ENCODE data around the gene FSIP1. TPM values are rescaled to one million over a fixed set of nuclear protein-coding genes. Genes with fewer than 3 reads are reported as not detected.

FSIP1 gene
- total RNA-seq, 4 donors from 2014 or later: 0.17 TPM; not detected in 3

DNA sequence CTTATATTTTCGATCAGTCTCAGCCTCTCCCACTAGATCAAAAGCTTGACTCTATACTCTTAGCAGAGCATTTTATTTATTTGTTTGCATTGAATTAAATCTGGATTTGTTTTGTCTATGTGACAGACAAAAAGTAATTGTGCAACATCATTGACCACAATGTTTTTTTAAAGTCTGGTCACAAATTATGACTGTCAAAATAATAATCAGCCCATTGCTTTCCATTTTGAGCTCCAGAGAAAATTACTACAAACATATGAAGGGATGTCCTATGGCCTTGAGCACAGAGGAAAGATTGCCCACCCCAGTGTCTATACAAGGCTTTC, 82.3 kb downstream of the FSIP1 start:
- no peak for DNase-seq (ENCODE audit: low spot score in 2 of 2)
- no peak for TF ChIP-seq POLR2A (IDR thresholded peaks at IDR 0.05)
- TF ChIP-seq, protein P1, sequence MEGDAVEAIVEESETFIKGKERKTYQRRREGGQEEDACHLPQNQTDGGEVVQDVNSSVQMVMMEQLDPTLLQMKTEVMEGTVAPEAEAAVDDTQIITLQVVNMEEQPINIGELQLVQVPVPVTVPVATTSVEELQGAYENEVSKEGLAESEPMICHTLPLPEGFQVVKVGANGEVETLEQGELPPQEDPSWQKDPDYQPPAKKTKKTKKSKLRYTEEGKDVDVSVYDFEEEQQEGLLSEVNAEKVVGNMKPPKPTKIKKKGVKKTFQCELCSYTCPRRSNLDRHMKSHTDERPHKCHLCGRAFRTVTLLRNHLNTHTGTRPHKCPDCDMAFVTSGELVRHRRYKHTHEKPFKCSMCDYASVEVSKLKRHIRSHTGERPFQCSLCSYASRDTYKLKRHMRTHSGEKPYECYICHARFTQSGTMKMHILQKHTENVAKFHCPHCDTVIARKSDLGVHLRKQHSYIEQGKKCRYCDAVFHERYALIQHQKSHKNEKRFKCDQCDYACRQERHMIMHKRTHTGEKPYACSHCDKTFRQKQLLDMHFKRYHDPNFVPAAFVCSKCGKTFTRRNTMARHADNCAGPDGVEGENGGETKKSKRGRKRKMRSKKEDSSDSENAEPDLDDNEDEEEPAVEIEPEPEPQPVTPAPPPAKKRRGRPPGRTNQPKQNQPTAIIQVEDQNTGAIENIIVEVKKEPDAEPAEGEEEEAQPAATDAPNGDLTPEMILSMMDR (IDR thresholded peaks at IDR 0.05): no peak
- WGBS, 2 donors: 70 to 77% methylated on average over 1 of the region's 1 CpG
- intact Hi-C loops (cut with DNase I; ENCODE audit: low total_unique reads): no loop called here
- H3K4me3 ChIP-seq (ENCODE audit: low read depth, poor library complexity, severe bottlenecking): no peak overlapping the region

DNA sequence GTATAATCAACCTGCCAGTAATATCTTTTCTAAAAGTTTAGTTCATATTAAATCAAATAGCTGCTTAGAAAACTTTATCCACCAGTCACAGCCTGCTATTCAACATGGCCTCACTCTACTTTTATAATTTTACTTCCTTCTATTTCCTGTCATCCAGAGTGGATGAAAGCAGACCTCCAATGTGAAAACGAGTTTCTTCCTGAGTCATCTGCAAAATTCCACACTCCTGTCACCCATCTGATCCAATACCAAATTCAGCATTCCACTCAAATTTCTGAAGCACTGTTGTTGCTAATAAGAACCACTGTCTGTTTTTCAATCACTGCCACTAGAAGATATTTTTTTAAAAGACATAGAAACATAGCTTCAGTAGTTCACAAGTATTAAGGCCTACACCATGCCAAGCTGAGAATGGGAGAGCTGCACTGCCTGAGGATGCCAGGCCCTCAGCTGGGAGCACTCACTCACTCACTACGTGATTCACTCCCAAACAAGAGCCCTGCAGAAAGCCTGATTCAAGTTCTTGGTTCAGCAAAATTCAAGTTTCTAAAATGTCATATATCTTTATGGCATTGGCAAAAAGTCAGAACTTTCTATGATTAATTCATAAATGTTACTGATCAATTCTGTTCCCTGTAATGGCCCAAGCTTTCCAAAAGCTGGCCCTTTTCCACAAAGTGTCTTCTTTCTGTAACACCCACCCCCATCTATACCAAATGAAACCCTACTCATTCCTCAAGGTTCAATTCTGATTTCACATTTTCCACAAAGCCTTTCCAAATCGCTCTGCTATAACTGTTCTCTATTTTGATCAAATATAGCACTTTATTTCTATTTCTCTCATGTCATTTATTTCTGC, 82.9 kb downstream of the FSIP1 start:
- intact Hi-C loops (cut with DNase I; ENCODE audit: low total_unique reads): no loop called here
- WGBS, 2 donors: 42 to 55% methylated on average over 3 of the region's 3 CpGs
- no peak overlapping the region for H3K4me3 ChIP-seq (ENCODE audit: low read depth, poor library complexity, severe bottlenecking)
- no peak for DNase-seq (ENCODE audit: low spot score in 2 of 2)
- TF ChIP-seq, protein P1 (IDR thresholded peaks at IDR 0.05): no peak
- TF ChIP-seq POLR2A (IDR thresholded peaks at IDR 0.05): no peak

DNA sequence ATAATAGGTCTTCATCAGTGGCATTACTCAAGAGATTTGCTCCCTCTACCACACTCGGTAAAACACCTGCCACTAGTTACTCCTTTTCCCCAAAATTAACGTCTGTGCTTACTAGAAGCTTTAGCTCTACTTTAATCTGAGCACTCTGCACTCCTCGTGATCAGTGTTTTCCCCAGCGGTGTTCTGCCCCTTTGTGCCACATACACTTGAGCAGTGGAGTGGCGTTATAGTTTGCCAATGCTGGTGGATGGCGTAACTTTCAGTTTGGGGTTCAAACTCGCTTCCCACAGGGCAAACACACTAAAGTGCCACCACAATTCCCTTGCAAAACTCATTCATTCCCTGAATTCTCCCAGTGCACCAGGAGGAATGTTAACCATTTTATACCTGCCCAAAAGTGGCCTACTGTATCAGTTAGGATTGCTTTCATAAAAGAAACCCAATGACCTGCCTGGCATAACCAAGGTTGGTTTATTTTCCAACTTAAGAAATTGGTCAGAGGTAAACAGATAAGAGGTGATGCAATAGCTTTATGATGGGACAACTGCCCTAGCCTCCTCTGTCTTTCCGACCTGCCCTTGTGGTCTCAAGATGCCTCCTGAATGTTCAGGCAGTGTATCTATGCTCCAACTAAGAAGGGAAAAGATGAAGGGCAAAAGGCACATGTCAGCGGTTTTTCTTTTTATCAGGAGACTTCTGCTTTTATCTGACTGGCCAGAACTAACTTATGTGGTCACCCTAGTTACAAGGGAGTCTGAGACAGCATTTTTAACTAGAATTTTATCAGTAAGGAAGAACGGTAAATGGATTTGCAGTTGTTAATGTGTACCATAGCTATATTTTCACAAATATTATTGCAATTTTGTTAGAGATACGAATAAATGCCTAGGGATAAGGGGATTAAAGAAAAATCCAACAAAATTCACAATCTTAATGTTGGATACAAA, 83.9 kb downstream of the FSIP1 start:
- no peak for DNase-seq (ENCODE audit: low spot score in 2 of 2)
- no peak overlapping the region for H3K4me3 ChIP-seq (ENCODE audit: low read depth, poor library complexity, severe bottlenecking)
- intact Hi-C loops (cut with DNase I; ENCODE audit: low total_unique reads): no loop called here
- 90 to 94% methylated on average over 11 of the region's 11 CpGs for WGBS, 2 donors
- TF ChIP-seq, protein P1 (IDR thresholded peaks at IDR 0.05): no peak
- TF ChIP-seq POLR2A (IDR thresholded peaks at IDR 0.05): no peak

DNA sequence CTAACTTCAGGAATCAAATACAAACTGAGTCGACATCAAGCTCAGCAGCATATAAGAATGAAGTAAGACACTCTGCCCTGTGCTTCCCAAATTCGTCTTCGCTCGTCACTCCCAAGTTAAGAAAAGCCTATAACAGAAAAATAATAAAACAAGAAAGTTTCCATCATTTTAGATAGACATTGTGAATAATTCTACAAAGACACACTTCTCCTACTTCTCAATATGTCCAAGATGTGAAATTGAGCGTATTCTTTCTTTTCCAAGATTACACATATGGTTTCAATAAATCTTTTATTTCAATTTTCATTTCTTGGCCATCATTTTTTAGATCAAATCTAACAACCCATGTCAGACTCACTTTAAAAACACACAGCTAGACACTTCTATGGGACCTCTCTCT, 85.1 kb downstream of the FSIP1 start:
- intact Hi-C loops (cut with DNase I; ENCODE audit: low total_unique reads): no loop called here
- no peak overlapping the region for H3K4me3 ChIP-seq (ENCODE audit: low read depth, poor library complexity, severe bottlenecking)
- 59 to 75% methylated on average over 5 of the region's 5 CpGs for WGBS, 2 donors
- no peak for TF ChIP-seq POLR2A (IDR thresholded peaks at IDR 0.05)
- TF ChIP-seq, protein P1 (IDR thresholded peaks at IDR 0.05): no peak
- DNase-seq (ENCODE audit: low spot score in 2 of 2): no peak

DNA sequence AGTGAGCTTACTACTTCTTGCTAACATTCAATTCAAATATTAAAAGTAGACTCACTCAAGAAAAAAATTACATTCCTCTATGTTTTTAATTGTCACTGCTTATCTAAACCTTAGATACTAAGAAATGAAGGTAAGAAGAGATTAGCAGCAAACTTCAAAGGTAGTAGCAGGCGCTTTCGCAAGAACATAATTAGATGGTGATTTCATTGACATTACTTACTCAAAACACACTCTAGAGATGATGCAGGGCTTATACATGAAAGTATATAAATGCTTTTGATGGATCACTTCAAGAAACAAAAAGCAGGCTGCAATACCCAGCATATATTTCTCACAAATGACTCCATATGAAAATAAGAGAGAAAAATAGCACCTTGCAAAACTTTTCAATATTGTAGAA, 86.8 kb downstream of the FSIP1 start:
- H3K4me3 ChIP-seq (ENCODE audit: low read depth, poor library complexity, severe bottlenecking): no peak overlapping the region
- intact Hi-C loops (cut with DNase I; ENCODE audit: low total_unique reads): no loop called here
- no peak for DNase-seq (ENCODE audit: low spot score in 2 of 2)
- TF ChIP-seq, protein P1 (IDR thresholded peaks at IDR 0.05): no peak
- TF ChIP-seq POLR2A (IDR thresholded peaks at IDR 0.05): no peak
- 90 to 96% methylated on average over 2 of the region's 2 CpGs for WGBS, 2 donors

All from lower leg skin (tissue), 4 donors.